Karpas-422 (cell line): ENCODE results near the gene SCFD2. TPM values are rescaled to one million over a fixed set of nuclear protein-coding genes. Genes with fewer than 3 reads are reported as not detected.
"Not testable (repeated sequence)": the region's sequence is repeated elsewhere in the genome, so short reads cannot be mapped to it uniquely, and the experiment has no call there.

Experiments used
- DNase-seq: peaks from one replicate; pipeline ENCODE4 v3.0.0-alpha.2; 2015
- H2AFZ ChIP-seq: fragments of 200-600 bp; sonication (generic); 2 replicates; pipeline ENCODE4 v1.6.1; 2014; ENCODE audit warnings: antibody characterized with exemption, low read length, mixed read lengths
- H3K27ac ChIP-seq: fragments of 200-600 bp; sonication (generic); 2 replicates; pipeline ENCODE4 v1.5.1; 2014; ENCODE audit warnings: mild to moderate bottlenecking, low read length, moderate library complexity
- H3K27me3 ChIP-seq: fragments of 200-600 bp; sonication (generic); 2 replicates; pipeline ENCODE4 v1.6.1; 2014; ENCODE audit warnings: low read length, mixed read lengths
- H3K36me3 ChIP-seq: fragments of 200-600 bp; sonication (generic); 2 replicates; pipeline ENCODE4 v1.6.1; 2014; ENCODE audit warnings: low read length, mixed read lengths; ENCODE audit not compliant: insufficient read depth
- H3K4me1 ChIP-seq: fragments of 200-600 bp; sonication (generic); 2 replicates; pipeline ENCODE4 v1.6.1; 2014; ENCODE audit warnings: mild to moderate bottlenecking, low read length, mixed read lengths
- H3K4me2 ChIP-seq: fragments of 200-600 bp; sonication (generic); 2 replicates; pipeline ENCODE4 v1.6.1; 2014; ENCODE audit warnings: low read length, low read depth, mild to moderate bottlenecking; ENCODE audit not compliant: poor library complexity, severe bottlenecking
- H3K4me3 ChIP-seq: fragments of 200-600 bp; sonication (generic); 2 replicates; pipeline ENCODE4 v1.5.1; 2014; ENCODE audit warnings: mild to moderate bottlenecking, antibody characterized with exemption, low read length, mixed read lengths
- H3K79me2 ChIP-seq: fragments of 200-600 bp; sonication (generic); 2 replicates; pipeline ENCODE4 v1.6.1; 2014; ENCODE audit warnings: mild to moderate bottlenecking, low read length, mixed read lengths
- H3K9ac ChIP-seq: fragments of 200-600 bp; sonication (generic); 2 replicates; pipeline ENCODE4 v1.6.0; 2014; ENCODE audit warnings: low read length
- H3K9me2 ChIP-seq: fragments of 200-600 bp; sonication (generic), shearing (Covaris generic); replicated peaks from 2 replicates; pipeline ENCODE4 v1.6.0; 2014; ENCODE audit warnings: mild to moderate bottlenecking, low read length, moderate library complexity; ENCODE audit not compliant: insufficient read depth
- H3K9me3 ChIP-seq: fragments of 300-700, 200-600 bp; sonication (generic); 2 replicates; pipeline ENCODE4 v1.6.1; 2014; ENCODE audit warnings: low read length, mixed read lengths
- H4K20me1 ChIP-seq: fragments of 200-600 bp; sonication (generic); 2 replicates; pipeline ENCODE4 v1.6.1; 2014; ENCODE audit warnings: mild to moderate bottlenecking, antibody characterized with exemption, low read length, low read depth; ENCODE audit not compliant: insufficient read depth
- total RNA-seq: library from RNA; depleted of rRNA; stranded (reverse); fragments of >200 nt; shearing (Covaris generic); gene quantifications from 2 replicates; pipeline ENCODE4 v1.2.3, GENCODE V29; 2014; ENCODE audit warnings: low replicate concordance

SCFD2 gene
- total RNA-seq, 1 experiment from 2014 or later, result 28.5 TPM

DNA sequence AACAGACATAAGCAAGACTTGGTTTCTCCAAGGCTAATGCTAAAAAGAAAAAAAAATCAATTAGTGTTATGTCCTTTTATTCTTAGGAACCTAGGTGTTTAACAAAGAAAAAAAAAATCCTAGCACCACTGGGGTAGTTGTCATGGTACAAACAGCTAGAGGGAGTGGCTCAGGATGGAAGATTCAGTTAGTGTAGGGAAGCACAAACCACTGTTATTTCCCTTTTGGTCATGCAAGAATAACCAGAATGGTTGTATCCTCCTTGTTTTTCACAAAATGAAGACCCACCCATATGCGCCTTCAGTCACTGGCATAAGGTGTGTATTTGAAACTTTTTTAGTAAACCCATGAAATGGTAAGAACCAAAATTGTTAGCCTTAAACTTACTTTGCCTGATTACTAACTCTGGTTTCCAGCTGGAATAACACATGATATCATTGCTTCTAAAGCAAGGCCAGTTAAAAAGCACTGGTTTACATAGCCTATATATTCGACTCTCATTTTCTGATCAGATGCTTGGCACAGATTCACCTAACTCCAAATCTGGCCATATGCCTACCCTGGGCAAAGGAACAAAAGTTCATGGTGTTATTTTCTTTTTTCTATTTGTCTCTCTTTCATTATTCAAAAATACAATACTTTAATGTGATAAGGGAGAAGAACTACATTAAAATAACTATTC lies 132.6 kb downstream of the SCFD2 start:
- Histone ChIP-seq H3K79me2 (no peaks in the 10 kb centered on the region), H4K20me1 (no peaks in the 10 kb centered on the region), H3K4me3 (no peak overlapping the region), H3K9ac (no peak overlapping the region), H3K4me2 (no peak overlapping the region), H3K27me3 (no peaks in the 10 kb centered on the region), H3K9me3 (no peaks in the 10 kb centered on the region), H3K4me1 (no peaks in the 10 kb centered on the region), H3K36me3 (no peaks in the 10 kb centered on the region), H2AFZ (no peak overlapping the region), H3K9me2 (no peaks in the 10 kb centered on the region), H3K27ac (no peak overlapping the region)
- DNase-seq, result peak; percentile 5

DNA sequence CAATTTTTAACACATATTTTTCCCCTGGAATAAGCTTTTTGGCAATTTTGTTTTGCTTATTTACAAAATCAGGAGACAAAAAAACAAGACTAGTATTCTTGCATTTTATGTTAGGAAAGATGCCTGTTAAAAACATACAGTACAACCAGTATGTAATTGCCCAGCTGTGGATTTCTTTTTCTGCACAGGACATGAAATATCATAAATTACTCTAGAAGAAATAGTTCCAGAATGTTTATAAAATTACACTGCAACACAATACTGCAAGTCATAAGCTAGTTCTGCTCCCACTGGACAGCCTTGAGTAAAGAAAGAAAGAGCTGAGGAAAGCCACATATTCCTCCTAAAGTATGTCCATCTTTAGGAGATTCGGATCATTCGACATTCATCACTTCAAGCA lies 133.5 kb downstream of the SCFD2 start:
- no peak overlapping the region for H3K4me3 ChIP-seq
- H3K4me1 ChIP-seq, result no peaks in the 10 kb centered on the region
- no peaks in the 10 kb centered on the region for H3K9me2 ChIP-seq
- H3K27ac ChIP-seq, result no peak overlapping the region
- H2AFZ ChIP-seq, result no peak overlapping the region
- no peak overlapping the region for H3K4me2 ChIP-seq
- no peaks in the 10 kb centered on the region for H3K9me3 ChIP-seq
- no peaks in the 10 kb centered on the region for H3K79me2 ChIP-seq
- H3K9ac ChIP-seq, result no peak overlapping the region
- DNase-seq, result peak; percentile 31
- H3K36me3 ChIP-seq, result no peaks in the 10 kb centered on the region
- no peaks in the 10 kb centered on the region for H3K27me3 ChIP-seq
- H4K20me1 ChIP-seq, result no peaks in the 10 kb centered on the region

DNA sequence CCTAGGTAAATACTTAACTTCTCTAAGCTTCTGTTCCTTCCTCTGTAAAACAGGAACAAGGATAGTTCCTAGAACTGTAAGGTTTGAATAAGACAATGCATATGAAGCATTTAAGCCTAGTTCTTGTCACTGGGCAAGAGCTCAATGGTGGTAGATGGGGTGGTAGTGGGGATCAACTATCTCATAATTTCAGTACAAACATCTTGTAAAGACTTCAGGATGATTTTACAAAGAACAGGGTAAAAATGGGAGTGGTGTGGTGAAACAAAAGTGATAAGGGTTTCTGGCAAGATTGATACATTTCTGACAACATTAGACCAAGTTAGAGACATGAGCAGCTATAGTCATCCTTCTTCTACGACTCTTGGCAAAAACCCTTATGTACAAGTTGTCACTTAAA lies 137.8 kb downstream of the SCFD2 start:
- no peak overlapping the region for H3K4me3 ChIP-seq
- no peak overlapping the region for H2AFZ ChIP-seq
- H3K9me2 ChIP-seq, result no peaks in the 10 kb centered on the region
- no peaks in the 10 kb centered on the region for H3K9me3 ChIP-seq
- H3K79me2 ChIP-seq, result no peaks in the 10 kb centered on the region
- no peaks in the 10 kb centered on the region for H3K36me3 ChIP-seq
- no peak overlapping the region for H3K9ac ChIP-seq
- no peaks in the 10 kb centered on the region for H3K27me3 ChIP-seq
- H3K4me1 ChIP-seq, result no peaks in the 10 kb centered on the region
- DNase-seq, result no peak
- H3K4me2 ChIP-seq, result no peak overlapping the region
- no peaks in the 10 kb centered on the region for H4K20me1 ChIP-seq
- no peak overlapping the region for H3K27ac ChIP-seq

DNA sequence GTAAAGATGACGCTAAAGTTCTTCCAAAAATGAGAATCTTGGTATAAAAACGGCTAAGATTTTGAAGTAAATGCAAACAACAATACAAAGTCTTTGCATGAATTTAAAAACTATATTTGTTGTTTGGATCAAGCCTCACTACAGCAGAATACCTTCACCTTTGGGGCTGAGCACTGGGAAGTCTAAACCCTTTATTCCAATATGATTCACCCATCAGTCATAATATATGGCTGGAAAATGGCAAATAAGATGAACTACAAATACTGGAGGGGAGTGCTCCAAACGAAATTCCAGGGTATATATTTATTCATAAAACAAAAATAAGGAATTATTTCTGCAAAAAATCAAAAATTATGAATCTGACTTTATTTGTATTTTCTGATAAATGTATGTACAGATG lies 138.4 kb downstream of the SCFD2 start:
- DNase-seq, result peak; percentile 4
- H3K9ac ChIP-seq, result no peak overlapping the region
- no peaks in the 10 kb centered on the region for H3K79me2 ChIP-seq
- H3K4me3 ChIP-seq, result no peak overlapping the region
- H3K9me3 ChIP-seq, result no peaks in the 10 kb centered on the region
- no peaks in the 10 kb centered on the region for H4K20me1 ChIP-seq
- H3K36me3 ChIP-seq, result no peaks in the 10 kb centered on the region
- no peaks in the 10 kb centered on the region for H3K9me2 ChIP-seq
- no peaks in the 10 kb centered on the region for H3K27me3 ChIP-seq
- H3K4me2 ChIP-seq, result no peak overlapping the region
- H3K27ac ChIP-seq, result no peak overlapping the region
- H3K4me1 ChIP-seq, result no peaks in the 10 kb centered on the region
- no peak overlapping the region for H2AFZ ChIP-seq

- Histone ChIP-seq H3K36me3 (no peaks in the 10 kb centered on the region), H3K9ac (no peak overlapping the region), H4K20me1 (no peaks in the 10 kb centered on the region), H3K4me1 (no peaks in the 10 kb centered on the region), H3K79me2 (no peaks in the 10 kb centered on the region), H3K27me3 (no peaks in the 10 kb centered on the region), H3K9me3 (no peaks in the 10 kb centered on the region), H2AFZ (no peak overlapping the region), H3K4me3 (no peak overlapping the region), H3K27ac (no peak overlapping the region), H3K4me2 (no peak overlapping the region), H3K9me2 (no peaks in the 10 kb centered on the region)
- DNase-seq, result no peak
These were observed 143.9 kb downstream of the SCFD2 start for GRCh38 chr4:53221832-53222480.

DNA sequence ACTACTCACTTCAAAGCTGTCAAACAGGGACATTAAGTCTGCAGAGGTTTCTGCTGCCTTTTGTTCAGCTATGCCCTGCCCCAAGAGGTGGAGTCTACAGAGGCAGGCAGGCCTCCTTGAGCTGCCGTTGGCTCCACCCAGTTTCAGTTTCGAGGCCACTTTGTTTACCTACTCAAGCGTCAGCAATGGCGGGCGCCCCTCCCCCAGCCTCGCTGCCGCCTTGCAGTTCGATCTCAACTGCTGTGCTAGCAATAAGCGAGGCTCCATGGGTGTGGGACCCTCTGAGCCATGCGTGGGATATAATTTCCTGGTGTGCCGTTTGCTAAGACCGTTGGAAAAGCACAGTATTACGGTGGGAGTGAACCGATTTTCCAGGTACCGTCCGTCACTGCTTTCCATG lies 146.7 kb downstream of the SCFD2 start:
- not testable (repeated sequence) for H3K4me2 ChIP-seq, H3K9me2 ChIP-seq, H3K27me3 ChIP-seq, H3K9ac ChIP-seq, DNase-seq, H3K4me3 ChIP-seq, H3K9me3 ChIP-seq, H3K27ac ChIP-seq, H3K36me3 ChIP-seq, H3K4me1 ChIP-seq, H2AFZ ChIP-seq, H3K79me2 ChIP-seq, H4K20me1 ChIP-seq

DNA sequence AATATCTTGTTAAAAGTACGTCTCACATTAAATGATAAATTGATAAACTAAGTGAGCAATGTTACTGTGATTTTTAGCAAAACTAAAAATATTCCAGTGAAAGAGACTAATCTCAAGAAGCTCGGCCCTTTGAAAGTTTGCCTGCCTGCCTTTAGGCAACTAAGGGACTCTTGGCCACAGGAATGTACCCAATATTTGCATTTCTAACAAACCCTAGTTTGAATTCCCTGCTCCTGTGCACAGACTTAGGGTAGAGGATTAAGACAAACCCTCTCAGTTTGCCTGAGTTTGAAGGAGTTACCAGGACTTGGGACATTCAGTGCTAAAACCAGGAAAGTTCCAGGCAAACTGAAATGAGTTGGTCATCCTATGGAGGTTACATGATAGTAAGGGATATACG lies 157.1 kb downstream of the SCFD2 start:
- Histone ChIP-seq H4K20me1 (no peaks in the 10 kb centered on the region), H3K79me2 (no peaks in the 10 kb centered on the region), H3K27me3 (no peaks in the 10 kb centered on the region), H3K9me3 (no peaks in the 10 kb centered on the region), H3K9ac (no peak overlapping the region), H3K4me1 (peaks cover 6% of the 10 kb centered on the region), H3K9me2 (no peaks in the 10 kb centered on the region), H3K36me3 (no peaks in the 10 kb centered on the region), H3K27ac (no peak overlapping the region), H3K4me2 (no peak overlapping the region), H3K4me3 (no peak overlapping the region), H2AFZ (no peak overlapping the region)
- DNase-seq, result no peak

GRCh38 chr4:53205970-53206369 lies 159.9 kb downstream of the SCFD2 start:
- no peak overlapping the region for H2AFZ ChIP-seq

More at GRCh38 chr4:53205970-53206369, 159.9 kb downstream of the SCFD2 start:
- Histone ChIP-seq H4K20me1 (no peaks in the 10 kb centered on the region), H3K79me2 (no peaks in the 10 kb centered on the region), H3K9me3 (no peaks in the 10 kb centered on the region), H3K27me3 (no peaks in the 10 kb centered on the region), H3K36me3 (no peaks in the 10 kb centered on the region), H3K9ac (no peak overlapping the region), H3K27ac (no peak overlapping the region), H3K4me1 (peaks cover 6% of the 10 kb centered on the region), H3K9me2 (no peaks in the 10 kb centered on the region), H3K4me3 (no peak overlapping the region), H3K4me2 (no peak overlapping the region)
- no peak for DNase-seq
